GM18511 (cell line): ENCODE data around the gene MLH3.

Source experiments
- ATAC-seq: cut with Tn5 transposase; IDR thresholded peaks from one replicate; pipeline ENCODE4 v1.9.1; 2021; ENCODE audit warnings: mild to moderate bottlenecking, moderate library complexity; ENCODE audit not compliant: unreplicated experiment

Gene MLH3

DNA sequence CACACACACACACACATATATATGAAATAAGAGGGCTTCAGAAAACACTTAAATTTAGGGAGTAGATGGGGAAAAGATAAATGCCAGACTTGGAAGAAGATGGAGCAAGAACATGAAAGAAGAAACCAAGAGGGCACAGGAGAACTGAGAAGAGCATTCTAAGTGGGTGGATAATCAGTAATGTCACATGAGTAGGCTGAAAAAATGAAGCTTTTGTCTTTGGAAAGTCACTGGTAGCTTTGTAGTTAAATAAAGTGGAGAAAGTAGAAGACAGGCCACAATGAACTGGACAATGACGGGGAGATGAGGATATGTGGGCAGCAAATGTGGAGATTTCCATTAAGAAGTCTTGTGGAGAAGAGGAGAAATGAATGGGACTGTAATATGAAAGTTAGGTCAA, 15.9 kb upstream of the MLH3 start:
- ATAC-seq, result no peak

DNA sequence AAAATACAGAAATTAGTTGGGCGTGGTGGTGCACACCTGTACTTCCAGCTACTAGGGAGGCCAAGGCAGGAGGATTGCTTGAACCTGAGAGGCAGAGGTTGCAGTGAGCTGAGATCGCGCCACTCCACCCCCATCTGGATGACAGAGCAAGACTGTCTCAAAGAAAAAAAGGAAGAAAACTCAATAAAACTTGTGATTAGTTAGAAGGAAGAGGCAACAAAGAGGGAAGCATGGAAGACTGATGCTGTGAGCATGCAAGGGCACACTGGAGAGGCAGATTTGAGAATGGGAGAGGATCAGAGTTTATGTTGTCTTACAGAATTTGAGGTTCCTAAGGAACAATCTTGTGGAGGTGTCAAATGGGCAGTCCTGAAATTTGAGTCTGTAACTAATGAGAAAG, 15.4 kb upstream of the MLH3 start:
- no peak for ATAC-seq

DNA sequence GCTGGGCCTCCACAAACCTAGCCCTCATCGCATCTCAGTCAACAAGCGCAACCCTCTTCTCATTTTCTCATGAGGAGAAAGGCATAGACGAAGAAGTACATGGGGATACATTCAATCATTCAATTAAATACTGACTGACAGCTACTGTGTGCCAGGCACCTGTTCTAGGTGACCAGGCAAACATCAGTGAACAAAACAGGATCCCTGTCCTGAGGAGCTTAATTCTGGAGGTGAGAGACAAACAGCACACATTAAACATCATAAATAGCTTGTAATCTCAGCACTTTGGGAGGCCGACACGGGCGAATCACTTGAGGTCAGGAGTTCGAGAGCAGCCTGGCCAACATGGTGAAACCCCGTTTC, 12.9 kb upstream of the MLH3 start:
- peak; percentile 24 for ATAC-seq

DNA sequence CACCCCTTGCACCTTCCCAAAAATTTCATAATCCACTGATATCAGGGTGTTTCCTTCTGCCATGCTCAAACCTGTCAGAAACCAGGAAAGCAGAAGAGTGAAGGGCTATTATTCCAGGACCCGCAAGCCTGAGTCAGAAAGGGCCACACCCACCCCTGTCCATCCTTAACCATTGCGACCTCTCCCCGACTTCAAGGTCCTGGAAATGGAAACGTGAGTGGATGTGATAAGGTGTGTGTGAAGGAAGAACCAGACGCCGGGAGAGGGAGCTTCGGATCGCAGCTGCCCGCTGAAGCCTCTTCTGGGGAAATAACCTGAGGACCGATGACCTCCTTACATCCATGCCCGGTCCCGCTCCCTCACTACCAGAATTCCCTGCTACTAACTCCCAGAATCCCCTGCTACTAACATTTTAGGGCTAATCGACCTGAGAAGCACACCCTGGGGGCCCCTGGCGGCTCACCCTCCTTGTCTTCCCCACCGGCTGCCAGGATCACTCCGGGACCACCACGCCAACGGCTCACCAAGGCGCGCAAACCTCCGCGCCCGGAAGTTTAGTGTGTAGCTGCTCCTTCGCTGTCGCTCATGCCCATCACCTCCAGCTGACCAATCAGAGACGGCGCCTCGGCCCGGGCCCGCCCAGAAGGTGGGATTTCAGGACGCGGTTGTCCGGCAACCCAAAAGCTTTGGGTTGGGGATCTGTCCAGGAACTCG, 12.4 kb upstream of the MLH3 start, which contains the start of gene ACYP1:
ACYP1 (minus strand) TSS at position 534 of the 714 bp plus-strand sequence; CDS start at position 63, 471 bp downstream.
- ATAC-seq, result peak; percentile 98

DNA sequence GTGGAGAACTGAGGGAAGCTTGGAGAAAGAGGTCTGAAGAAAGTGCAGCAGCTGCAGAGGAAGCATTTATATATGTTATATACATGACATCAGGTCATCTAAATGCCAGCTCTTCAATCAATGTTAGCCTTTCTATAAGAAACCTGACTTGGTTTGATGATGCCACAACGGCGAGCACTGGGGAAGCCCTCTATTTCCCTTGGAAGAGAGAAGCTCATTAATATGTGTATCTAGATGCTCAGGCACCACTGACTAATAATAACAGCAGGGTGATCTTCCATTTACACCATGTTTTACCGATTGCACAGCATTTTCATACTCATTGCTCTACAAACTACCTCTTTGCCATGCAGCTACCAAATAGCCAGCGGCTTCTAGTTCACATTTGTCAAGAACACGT, 11.7 kb upstream of the MLH3 start:
- no peak for ATAC-seq

DNA sequence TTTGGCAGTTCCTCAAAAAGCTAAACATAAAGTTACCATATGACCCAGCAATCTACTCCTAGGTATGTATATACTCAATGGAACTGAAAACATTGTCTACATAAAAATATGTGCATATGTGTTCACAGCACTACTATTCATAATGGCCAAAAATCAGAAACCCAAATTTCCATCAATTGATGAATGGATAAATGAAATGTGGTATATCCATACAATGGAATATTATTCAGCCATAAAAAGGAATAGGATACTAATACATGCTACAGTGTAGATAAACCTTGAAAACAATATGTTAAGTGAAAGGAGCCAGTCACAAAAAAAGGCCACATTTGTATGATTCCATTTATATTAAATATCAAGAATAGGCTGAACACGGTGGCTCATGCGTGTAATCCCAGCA, 9.2 kb upstream of the MLH3 start:
- no peak for ATAC-seq

DNA sequence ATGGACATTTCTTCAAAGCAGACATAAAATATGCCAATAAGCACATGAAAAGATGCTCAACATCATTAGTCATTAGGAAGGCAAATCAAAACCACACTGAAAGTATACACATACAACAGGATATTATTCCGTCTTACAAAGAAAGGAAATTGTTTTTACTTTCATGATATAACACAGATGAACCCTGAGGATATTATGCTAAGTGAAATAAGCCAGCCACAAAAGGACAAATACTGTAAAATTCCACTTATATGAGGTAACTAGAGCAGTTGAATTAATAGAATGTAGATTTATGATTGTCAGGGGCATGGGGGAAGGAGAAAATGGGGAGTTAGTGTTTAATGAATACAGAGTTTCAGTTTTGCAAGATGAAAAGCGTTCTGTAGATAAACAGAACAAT, 8.4 kb upstream of the MLH3 start:
- ATAC-seq, result no peak

DNA sequence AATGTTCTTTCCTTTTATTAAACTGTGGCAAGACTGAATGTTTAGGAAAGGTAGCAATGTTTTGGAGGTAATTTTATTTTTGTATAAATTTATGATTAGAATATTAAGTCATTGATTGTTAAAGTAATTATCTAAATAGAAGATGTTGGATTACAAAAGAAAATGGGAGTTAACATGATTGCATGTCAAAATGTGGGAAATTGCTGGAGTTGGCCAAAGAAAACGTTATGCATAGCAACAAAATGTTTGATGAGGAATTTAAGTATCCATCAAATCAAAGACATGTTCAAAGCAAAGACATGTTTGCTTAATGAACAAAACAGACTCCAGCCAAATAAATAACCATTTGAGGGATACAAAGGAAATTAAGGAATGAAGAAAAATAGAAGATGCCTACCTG, 3.2 kb upstream of the MLH3 start:
- no peak for ATAC-seq

DNA sequence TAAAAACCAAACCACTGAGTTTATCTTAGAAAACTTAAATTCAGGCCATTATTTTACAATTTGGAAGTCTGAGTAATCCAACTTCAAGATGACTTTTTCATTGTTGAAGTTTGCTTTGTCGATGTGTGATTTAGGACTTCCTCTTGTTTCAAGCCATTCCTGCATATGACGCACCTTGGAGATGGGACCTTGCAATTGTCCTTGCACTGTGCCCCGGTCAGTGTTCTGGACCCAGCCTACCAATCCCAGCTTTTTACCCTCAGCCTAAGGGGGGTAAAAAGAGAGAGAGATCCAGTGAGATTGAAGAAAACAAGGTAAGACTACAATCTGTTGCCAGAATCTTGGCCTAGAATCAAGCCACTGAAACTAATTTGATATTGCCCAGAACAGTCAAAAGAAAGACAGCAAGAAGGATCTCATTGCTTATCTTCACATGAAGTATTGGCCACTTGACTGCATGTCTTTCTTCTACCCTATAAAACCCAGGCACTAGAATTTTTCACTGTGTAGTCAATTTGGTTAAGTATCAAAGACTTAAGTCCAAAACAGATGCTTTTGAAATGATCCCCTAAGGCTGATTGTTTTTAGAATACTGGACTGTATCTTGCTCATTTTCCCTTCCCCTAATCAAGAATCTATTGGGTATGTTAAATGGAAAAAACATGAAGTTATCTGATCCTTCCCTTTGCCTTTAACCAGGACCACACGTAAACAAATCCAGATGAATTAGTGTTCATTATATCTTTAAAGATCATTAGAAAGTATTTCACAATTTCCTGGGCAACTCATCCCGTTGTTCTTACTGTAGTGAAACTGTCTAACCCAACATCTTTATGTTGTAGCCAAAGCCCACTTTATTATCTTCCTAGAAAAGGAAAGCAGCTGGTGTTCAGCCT, 2.4 kb upstream of the MLH3 start:
- ATAC-seq, result no peak

DNA sequence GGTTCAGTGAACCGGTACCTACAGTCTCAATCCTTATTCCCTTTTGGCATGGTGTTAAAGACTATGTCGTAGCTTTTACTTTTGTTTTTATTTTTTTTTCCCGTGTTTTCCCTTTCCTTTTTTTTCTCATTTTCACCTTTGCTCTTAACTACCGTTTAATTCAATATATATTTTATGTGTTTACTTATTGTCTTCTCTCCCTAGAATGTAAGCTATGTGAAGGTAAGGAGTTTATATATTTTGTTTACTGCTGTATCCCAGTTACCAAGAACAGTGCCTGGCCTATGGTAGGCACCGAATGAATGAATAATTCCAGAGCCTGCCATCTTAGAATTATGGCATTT, 261 bp upstream of the MLH3 start:
- no peak for ATAC-seq

DNA sequence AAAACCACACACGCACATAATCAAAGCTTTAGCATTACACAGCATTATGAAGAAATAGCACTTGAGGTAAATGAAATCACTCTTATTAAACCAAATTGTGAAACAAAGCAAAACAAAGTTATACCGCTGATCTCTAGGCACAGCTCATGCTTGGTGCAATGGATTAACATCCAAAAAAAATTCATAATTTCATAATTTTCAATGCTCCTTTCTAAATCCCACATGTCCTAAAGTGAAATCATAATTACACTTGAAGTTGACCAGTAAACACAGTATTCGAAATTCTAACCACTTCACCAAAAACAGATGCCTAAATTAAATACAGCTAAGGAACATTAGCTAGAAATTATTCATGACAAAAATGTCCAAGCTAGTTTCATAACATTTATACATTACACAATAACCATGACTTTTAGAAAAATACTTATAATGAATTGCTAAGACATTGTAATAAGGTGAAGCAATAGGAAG, 1.5 kb downstream of the MLH3 start:
- no peak for ATAC-seq

DNA sequence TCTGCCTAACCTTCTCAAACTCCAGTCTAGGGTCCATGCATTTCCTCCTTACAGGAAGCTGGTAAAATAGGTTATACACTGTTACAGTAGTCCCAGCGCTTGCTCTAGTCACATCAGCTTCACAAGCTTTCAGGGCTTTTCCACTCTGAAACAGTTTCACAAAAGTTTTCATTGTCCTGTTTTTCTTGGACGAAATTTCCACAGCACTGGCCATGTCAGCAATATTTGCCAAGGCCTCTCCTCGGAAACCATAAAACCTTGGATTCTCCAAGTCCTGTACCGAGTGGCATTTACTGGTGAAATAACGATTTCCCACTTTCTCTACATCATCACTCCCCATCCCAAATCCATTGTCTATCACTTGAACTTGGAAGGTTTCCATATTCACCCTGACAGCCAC, 2.1 kb downstream of the MLH3 start:
- ATAC-seq, result no peak

DNA sequence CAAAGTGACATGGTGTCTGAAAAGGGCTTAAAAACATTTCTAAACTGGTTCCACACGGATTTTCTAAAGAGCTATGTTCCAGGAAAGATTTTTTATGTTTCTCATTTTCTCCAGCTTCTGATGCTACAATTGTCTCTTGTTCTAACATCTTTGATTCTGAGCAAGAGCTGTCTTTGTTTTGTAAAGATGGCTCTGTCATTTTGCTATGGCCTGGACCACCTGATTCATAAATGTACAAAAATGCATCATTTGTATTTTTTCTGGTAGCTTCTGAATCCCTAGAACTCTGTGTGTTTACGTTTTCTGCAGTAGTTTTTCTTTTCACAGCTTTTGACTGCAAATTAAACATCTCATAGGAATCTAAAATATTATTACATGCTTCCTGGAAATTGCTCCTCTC, 3.2 kb downstream of the MLH3 start:
- no peak for ATAC-seq

DNA sequence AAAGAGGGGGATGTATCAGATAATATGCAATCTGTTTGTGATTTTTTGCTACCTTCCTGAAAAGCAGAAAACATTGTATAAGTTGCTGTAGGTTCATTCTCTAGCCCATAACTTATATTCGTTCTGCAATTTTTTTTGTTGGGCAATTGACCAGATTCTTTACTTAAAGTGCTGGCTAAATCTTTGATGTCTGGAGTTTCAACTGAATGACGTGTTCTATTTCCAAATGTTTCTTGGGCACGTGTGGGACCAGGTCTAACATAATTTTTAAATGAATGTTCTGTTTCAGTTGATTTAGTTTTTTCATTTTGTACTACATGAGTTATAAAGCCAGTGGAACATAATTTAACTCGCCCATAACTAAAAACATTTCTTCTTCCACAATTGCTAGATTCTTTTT, 3.8 kb downstream of the MLH3 start:
- ATAC-seq, result no peak

DNA sequence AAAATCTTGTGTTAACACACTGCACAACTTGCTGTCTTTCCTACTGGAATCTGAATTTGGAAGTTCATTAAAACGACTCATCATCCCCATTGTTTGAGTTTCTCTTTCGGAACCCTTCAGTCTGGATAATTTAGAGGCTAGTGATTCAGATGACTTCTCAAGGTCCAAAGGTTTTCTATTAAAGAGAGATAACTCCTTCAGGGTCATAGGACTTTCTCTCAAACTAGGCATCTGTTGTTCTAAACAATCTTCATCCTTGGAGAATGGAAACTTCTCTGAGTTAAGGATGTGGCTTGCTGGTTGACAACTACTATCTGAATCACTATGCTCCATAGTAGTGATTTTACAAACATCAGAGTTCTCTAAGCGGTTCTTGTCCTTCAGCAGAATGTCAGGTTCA, 4.4 kb downstream of the MLH3 start:
- no peak for ATAC-seq

DNA sequence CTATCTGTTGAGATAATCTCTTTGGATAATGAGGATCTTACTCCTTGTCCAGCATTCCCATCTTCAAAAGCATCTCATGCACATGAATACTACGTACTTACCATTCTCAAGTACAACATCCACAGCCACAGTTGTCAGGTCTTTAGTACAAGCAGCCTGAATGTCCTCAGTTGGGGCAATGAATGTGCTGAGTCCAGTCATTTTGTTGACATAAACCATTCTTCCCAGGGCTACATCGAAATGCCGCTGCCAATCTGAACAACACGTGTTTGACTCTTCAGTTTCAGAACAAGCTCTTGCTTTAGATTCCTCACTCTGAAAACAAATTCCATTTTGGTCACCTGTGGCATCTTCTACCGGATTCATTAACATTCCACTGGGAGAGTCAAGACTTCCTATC, 5.0 kb downstream of the MLH3 start:
- ATAC-seq, result no peak

DNA sequence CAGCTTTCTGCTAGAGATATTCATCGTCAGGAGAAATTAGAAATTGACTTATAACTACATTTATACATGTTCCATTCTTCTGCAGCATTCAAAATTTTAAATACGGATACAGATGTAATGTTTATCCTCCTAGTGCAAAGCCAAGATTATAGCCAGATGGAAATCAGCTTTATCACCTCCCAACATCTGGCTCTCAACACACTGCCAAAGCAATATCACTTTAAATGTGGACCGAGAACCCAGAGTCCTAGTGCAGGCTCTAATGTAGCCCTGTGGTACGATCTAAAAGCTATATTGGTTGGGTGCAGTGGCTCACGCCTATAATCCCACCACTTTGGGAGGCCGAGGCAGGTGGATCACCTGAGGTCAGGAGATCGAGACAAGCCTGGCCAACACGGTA, 6.5 kb downstream of the MLH3 start:
- ATAC-seq, result no peak

DNA sequence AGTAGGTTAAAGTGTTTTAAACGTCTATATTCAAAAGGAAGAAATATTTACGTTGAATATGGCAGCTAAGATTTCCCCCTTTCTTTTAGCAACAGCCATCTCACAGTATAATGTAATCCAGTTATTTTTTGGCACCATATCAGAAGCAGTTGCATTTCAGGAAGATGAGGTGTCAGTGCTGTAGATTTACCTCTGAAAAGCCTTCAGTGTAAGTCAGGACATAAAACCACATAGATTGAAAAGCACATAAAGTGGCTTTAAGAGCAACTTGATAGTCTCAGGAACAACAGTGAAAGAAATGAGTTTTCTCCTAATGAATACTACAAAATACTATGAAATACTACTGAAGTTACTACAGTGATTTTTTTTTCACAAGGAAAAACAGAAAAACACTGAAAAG, 6.9 kb downstream of the MLH3 start:
- no peak for ATAC-seq

DNA sequence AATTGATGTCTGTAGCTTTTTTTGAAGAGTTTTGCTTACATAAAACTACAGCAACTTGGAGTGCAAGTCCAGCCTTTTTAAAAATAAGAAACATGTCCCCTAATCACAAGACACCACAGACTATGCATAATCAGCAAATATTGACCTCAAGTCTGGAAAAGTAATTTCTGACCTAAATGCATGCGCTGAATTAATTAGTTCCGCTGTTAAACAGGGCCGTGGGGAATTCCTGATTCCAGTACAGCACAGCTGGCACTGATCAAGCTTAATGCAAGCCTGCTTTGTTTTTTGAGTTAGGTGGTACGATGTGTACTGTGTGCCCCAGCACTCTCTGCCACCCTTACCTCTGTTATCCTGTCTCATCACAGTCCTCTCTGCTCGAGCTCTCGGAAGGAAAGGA, 9.2 kb downstream of the MLH3 start:
- no peak for ATAC-seq

DNA sequence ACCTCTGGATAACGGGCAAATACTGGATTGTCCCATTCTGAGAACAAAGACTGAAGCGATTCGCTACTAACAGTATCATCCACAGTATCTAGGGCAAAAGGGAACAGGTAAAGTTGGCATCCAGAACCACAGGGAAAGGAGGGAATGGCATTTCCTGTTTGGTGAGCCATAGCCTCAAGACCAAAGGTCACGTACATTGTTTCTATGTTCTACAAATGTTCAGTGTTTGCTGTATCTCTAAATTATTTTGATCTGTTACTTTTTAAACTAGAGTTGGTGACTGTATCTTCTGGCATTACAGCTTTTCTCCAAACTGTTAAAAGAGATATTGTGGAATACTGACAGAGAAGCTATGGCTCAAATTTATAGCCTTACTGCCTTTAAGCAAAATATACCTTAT, 9.7 kb downstream of the MLH3 start:
- no peak for ATAC-seq

DNA sequence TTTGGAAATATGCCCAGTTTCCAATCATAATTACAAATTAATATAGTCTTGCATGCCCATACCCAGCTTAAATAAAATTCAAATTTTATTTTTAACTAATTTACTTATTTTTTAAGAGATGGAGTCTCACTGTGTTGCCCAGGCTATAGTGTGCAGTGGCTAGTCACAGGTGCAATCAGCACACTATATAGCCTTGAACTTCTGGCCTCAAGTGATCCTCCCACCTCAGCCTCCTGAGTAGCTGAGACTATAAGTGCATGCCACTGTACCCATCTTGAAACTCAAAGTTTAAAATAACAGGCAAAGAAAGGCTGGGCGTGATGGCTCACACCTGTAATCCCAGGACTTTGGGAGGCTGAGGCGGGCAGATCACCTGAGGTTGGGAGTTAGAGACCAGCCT, 10.3 kb downstream of the MLH3 start:
- ATAC-seq, result no peak

DNA sequence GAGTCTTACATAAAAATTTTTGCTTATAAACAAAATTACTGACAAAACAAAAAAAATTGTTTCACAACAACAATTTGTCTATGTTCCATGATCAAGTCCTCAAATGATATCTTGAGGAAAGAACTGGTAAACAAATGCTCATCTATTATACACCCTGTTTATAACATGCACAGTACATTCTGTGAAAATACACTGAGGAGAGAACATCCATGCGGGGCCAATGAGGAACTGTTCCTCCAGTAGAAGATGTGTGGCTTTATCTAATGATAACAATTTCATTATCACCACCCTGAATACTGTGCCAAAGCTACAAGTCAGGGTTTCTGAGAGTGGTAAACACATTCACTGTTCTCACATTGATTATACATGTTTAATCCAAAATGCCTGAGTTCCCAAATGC, 10.8 kb downstream of the MLH3 start:
- ATAC-seq, result no peak
